ENCODE results near the gene PKP4.
A peak's percentile ranks its signal among the peaks of the same experiment; 100 is the strongest.
"Not testable (repeated sequence)": the region's sequence is repeated elsewhere in the genome, so short reads cannot be mapped to it uniquely, and the experiment has no call there.

The PKP4 gene

GRCh38 chr2:158414538-158414937, 42.2 kb upstream of the PKP4 start:
- H3K27ac ChIP-seq: no peak overlapping the region
- TF ChIP-seq ZFX (IDR thresholded peaks at IDR 0.05): no peak
- TF ChIP-seq, protein P1, sequence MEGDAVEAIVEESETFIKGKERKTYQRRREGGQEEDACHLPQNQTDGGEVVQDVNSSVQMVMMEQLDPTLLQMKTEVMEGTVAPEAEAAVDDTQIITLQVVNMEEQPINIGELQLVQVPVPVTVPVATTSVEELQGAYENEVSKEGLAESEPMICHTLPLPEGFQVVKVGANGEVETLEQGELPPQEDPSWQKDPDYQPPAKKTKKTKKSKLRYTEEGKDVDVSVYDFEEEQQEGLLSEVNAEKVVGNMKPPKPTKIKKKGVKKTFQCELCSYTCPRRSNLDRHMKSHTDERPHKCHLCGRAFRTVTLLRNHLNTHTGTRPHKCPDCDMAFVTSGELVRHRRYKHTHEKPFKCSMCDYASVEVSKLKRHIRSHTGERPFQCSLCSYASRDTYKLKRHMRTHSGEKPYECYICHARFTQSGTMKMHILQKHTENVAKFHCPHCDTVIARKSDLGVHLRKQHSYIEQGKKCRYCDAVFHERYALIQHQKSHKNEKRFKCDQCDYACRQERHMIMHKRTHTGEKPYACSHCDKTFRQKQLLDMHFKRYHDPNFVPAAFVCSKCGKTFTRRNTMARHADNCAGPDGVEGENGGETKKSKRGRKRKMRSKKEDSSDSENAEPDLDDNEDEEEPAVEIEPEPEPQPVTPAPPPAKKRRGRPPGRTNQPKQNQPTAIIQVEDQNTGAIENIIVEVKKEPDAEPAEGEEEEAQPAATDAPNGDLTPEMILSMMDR (conservative IDR thresholded peaks at IDR 0.05): no peak

DNA sequence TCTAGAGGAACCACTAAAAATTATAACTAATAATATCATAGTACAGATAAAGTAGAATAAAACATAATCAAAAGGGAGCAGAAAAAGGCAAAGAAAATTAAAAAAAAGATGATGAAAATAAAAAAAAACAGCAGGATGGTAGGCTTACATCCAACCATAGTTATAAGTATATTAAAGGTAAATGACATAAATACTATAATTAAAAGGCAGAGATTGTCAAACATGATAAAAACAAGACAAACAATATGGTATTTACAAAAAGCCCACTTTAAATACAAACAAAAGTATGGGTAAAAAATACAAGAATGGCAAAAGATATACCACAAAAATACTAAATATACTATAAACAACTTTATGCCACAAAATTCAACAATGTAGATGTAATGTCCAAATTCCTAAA, 24.6 kb upstream of the PKP4 start:
- TF ChIP-seq, protein P1 (conservative IDR thresholded peaks at IDR 0.05): no peak
- no peak for TF ChIP-seq ZFX (IDR thresholded peaks at IDR 0.05)
- H3K27ac ChIP-seq: no peak overlapping the region

- not testable (repeated sequence) for H3K27ac ChIP-seq
These were observed 23.0 kb upstream of the PKP4 start for GRCh38 chr2:158433716-158434115.

- not testable (repeated sequence) for H3K27ac ChIP-seq
These were observed 17.7 kb upstream of the PKP4 start for GRCh38 chr2:158439062-158439461.

DNA sequence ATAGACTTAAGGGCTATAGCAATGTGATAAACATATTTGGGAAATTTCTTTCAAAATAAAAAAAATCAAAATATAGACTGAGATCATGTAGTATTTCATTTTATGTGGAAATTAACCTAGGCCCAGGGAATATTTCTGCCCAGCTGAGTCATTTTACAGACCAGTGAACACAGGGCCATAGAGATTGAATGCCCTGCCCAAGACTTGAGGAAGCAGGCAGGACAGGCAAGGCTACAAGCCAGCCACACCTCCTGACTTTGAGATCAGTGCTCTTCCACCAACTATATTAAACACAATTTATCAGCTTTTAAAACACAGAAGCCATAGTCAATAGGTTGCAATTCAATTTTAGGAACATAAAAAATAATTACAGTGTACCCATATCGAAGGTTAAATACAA, 13.1 kb upstream of the PKP4 start:
- no peak for TF ChIP-seq ZFX (IDR thresholded peaks at IDR 0.05)
- TF ChIP-seq, protein P1 (conservative IDR thresholded peaks at IDR 0.05): no peak
- H3K27ac ChIP-seq: no peak overlapping the region

DNA sequence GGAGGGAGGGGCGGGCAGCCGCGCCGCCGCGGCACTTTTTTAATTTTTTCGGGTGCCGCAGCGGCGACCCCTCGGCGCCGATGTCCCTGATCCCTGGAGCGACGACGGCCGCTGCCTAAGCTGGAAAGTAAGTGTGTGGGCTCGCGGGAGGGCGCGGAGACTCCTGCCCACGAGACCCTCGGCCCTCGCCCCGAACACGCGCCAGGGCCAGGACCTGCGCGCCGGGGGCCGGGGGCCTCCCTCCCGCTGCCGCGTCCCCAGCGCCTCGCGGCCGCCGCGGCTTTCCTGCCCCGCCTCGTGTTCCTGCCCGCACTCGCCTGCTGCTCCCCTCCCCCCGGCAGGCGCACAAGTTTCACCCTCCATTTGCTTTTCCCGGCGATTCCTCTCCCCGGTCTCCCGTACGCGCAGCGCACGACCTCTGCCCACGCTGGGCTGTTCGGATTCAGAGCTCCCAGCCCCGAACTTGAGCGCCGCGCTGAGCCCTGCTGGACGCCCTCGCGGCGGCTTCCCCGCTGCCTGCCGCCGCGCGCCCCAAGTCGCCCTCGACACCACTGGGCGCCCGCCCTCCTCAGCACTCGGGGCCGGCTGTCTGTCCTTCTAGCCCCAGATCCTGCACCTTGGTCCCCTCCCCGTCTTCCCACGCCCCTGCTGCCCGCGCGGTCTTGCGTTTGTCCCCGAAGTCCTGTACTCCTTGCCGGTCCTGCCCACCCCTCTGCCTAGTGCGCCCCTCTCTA, 507 bp downstream of the PKP4 start:
- H3K27ac ChIP-seq: peak overlapping the region; percentile 94
- peak; percentile 40 for TF ChIP-seq ZFX (IDR thresholded peaks at IDR 0.05)
- TF ChIP-seq, protein P1 (conservative IDR thresholded peaks at IDR 0.05): no peak

DNA sequence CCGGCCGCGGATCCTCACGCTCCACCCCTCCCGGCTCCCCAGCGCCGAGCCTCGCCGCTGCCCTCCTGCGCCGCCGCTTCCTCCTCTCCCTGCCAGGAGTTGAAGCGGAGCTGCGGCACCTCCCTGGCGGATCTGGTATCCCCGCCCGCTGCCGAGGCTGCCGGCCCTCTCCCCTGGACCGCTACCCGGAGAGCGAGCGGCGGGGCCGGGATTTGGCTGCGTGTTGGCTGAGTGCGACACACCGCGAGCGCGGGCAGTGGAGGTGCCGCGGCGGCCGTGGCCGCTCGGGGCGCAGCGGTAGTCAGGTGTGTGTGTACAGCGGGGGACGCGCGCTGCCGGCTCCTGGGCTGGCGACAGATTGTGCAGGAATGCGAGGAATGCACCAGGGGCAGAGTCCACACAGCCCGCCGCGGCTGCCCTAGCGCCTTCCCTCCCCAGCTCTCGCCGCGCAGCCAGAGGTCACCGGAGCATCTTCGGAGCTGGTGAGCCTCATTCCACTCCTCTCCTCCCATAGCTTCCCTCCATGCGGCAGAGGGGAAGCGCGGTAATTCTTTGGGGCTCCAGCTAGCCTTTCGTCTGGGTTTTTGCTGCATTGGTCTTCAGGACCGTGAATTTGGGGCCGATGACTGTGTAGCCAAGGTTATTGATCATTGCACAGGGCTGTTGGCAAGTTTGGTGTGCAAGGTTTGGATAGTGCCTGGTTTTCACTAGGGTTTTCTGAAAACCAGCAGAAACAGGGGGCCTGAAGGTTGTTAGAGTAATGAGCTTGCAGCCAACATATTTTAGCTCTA, 1.3 kb downstream of the PKP4 start:
- no peak for TF ChIP-seq ZFX (IDR thresholded peaks at IDR 0.05)
- TF ChIP-seq, protein P1 (conservative IDR thresholded peaks at IDR 0.05): peak; percentile 58
- H3K27ac ChIP-seq: peak overlapping the region; percentile 94

- peak overlapping the region; percentile 94 for H3K27ac ChIP-seq
- no peak for TF ChIP-seq ZFX (IDR thresholded peaks at IDR 0.05)
- TF ChIP-seq, protein P1 (conservative IDR thresholded peaks at IDR 0.05): no peak
These were observed 1.8 kb downstream of the PKP4 start for GRCh38 chr2:158458617-158458920.
